ENCODE measurements around the gene RAVER2. TPM values are rescaled to one million over a fixed set of nuclear protein-coding genes. Genes with fewer than 3 reads are reported as not detected.

RAVER2 gene
- total RNA-seq, 1 donor from 2014 or later = 11.9 TPM

GRCh38 chr1:64866689-64867088 lies 121.8 kb downstream of the RAVER2 start:
- Mint-ChIP-seq H3K4me1 (ENCODE audit: unreplicated experiment) (peaks cover 33% of the 10 kb centered on the region), H3K27me3 (ENCODE audit: unreplicated experiment) (peaks cover 12% of the 10 kb centered on the region), H3K4me3 (ENCODE audit: unreplicated experiment) (peak overlapping the region; percentile 32)

GRCh38 chr1:64867266-64867665 lies 122.4 kb downstream of the RAVER2 start:
- DNase-seq (ENCODE audit: low spot score) = no peak
- no peak for TF ChIP-seq CTCF (IDR thresholded peaks at IDR 0.05; ENCODE audit: unreplicated experiment)
- no peaks in the 10 kb centered on the region for H3K9me3 Mint-ChIP-seq (ENCODE audit: unreplicated experiment)
- peaks cover 10% of the 10 kb centered on the region for H3K27me3 Mint-ChIP-seq (ENCODE audit: unreplicated experiment)
- peak overlapping the region; percentile 54 for H3K27ac Mint-ChIP-seq (ENCODE audit: unreplicated experiment)
- H3K4me1 Mint-ChIP-seq (ENCODE audit: unreplicated experiment) = peaks cover 32% of the 10 kb centered on the region
- H3K4me3 Mint-ChIP-seq (ENCODE audit: unreplicated experiment) = no peak overlapping the region
- H3K36me3 Mint-ChIP-seq (ENCODE audit: low read depth, unreplicated experiment) = peaks cover 59% of the 10 kb centered on the region

More at GRCh38 chr1:64866689-64867088, 121.8 kb downstream of the RAVER2 start:
- peaks cover 59% of the 10 kb centered on the region for H3K36me3 Mint-ChIP-seq (ENCODE audit: low read depth, unreplicated experiment)
- no peak for DNase-seq (ENCODE audit: low spot score)
- H3K9me3 Mint-ChIP-seq (ENCODE audit: unreplicated experiment) = no peaks in the 10 kb centered on the region
- H3K27ac Mint-ChIP-seq (ENCODE audit: unreplicated experiment) = peak overlapping the region; percentile 54
- TF ChIP-seq CTCF (IDR thresholded peaks at IDR 0.05; ENCODE audit: unreplicated experiment) = no peak

GRCh38 chr1:64871256-64871655 lies 126.4 kb downstream of the RAVER2 start:
- Mint-ChIP-seq H3K9me3 (ENCODE audit: unreplicated experiment) (no peaks in the 10 kb centered on the region), H3K4me1 (ENCODE audit: unreplicated experiment) (peaks cover 29% of the 10 kb centered on the region), H3K27ac (ENCODE audit: unreplicated experiment) (peak overlapping the region; percentile 1), H3K36me3 (ENCODE audit: low read depth, unreplicated experiment) (peaks cover 74% of the 10 kb centered on the region), H3K4me3 (ENCODE audit: unreplicated experiment) (peak overlapping the region; percentile 26), H3K27me3 (ENCODE audit: unreplicated experiment) (peaks cover 8% of the 10 kb centered on the region)
- TF ChIP-seq CTCF (IDR thresholded peaks at IDR 0.05; ENCODE audit: unreplicated experiment) = no peak
- DNase-seq (ENCODE audit: low spot score) = no peak

GRCh38 chr1:64872067-64872466 lies 127.2 kb downstream of the RAVER2 start:
- H3K4me1 Mint-ChIP-seq (ENCODE audit: unreplicated experiment) = peaks cover 29% of the 10 kb centered on the region
- peak overlapping the region; percentile 26 for H3K4me3 Mint-ChIP-seq (ENCODE audit: unreplicated experiment)
- peaks cover 8% of the 10 kb centered on the region for H3K27me3 Mint-ChIP-seq (ENCODE audit: unreplicated experiment)
- TF ChIP-seq CTCF (IDR thresholded peaks at IDR 0.05; ENCODE audit: unreplicated experiment) = no peak
- peak overlapping the region; percentile 1 for H3K27ac Mint-ChIP-seq (ENCODE audit: unreplicated experiment)
- H3K36me3 Mint-ChIP-seq (ENCODE audit: low read depth, unreplicated experiment) = peaks cover 68% of the 10 kb centered on the region
- DNase-seq (ENCODE audit: low spot score) = no peak
- no peaks in the 10 kb centered on the region for H3K9me3 Mint-ChIP-seq (ENCODE audit: unreplicated experiment)

- Mint-ChIP-seq H3K4me1 (ENCODE audit: unreplicated experiment) (peaks cover 37% of the 10 kb centered on the region), H3K27ac (ENCODE audit: unreplicated experiment) (no peak overlapping the region), H3K4me3 (ENCODE audit: unreplicated experiment) (peak overlapping the region; percentile 56), H3K36me3 (ENCODE audit: low read depth, unreplicated experiment) (peaks cover 57% of the 10 kb centered on the region), H3K9me3 (ENCODE audit: unreplicated experiment) (no peaks in the 10 kb centered on the region), H3K27me3 (ENCODE audit: unreplicated experiment) (peaks cover 7% of the 10 kb centered on the region)
- no peak for DNase-seq (ENCODE audit: low spot score)
- no peak for TF ChIP-seq CTCF (IDR thresholded peaks at IDR 0.05; ENCODE audit: unreplicated experiment)
Measured at GRCh38 chr1:64873576-64873975, 128.7 kb downstream of the RAVER2 start.

All from endothelial cell (in vitro differentiated cells).